OCI-M2 (cell line): ENCODE measurements around the gene CCDC167.

ENCODE experiments used
- DNase-seq: peaks from one replicate; lab custom pipeline; 2025; ENCODE audit not compliant: unreplicated experiment; lab: John Stamatoyannopoulos, UW

Gene CCDC167

GRCh38 chr6:37531026-37531425 is 31.3 kb upstream of the CCDC167 start:
- DNase-seq, result no peak

- no peak for DNase-seq
These were observed 30.6 kb upstream of the CCDC167 start for GRCh38 chr6:37530297-37530696.

GRCh38 chr6:37528541-37528940 is 28.8 kb upstream of the CCDC167 start:
- DNase-seq, result no peak

- peak; percentile 27 for DNase-seq
These were observed 26.0 kb upstream of the CCDC167 start for GRCh38 chr6:37525460-37526357.

- DNase-seq, result no peak
These were observed 25.3 kb upstream of the CCDC167 start for GRCh38 chr6:37524970-37525318.

- no peak for DNase-seq
These were observed 24.6 kb upstream of the CCDC167 start for GRCh38 chr6:37524025-37524969.

- DNase-seq, result no peak
These were observed 23.7 kb upstream of the CCDC167 start for GRCh38 chr6:37523412-37523811.

GRCh38 chr6:37522836-37523235 is 23.1 kb upstream of the CCDC167 start:
- no peak for DNase-seq

- no peak for DNase-seq
These were observed 22.0 kb upstream of the CCDC167 start for GRCh38 chr6:37521674-37522073.

GRCh38 chr6:37520926-37521325 is 21.2 kb upstream of the CCDC167 start:
- no peak for DNase-seq

GRCh38 chr6:37519461-37519860 is 19.8 kb upstream of the CCDC167 start:
- no peak for DNase-seq

- no peak for DNase-seq
These were observed 18.4 kb upstream of the CCDC167 start for GRCh38 chr6:37518116-37518515.

GRCh38 chr6:37517411-37517812 is 17.7 kb upstream of the CCDC167 start:
- no peak for DNase-seq

GRCh38 chr6:37516920-37517405 is 17.3 kb upstream of the CCDC167 start:
- no peak for DNase-seq

GRCh38 chr6:37516076-37516919 is 16.6 kb upstream of the CCDC167 start:
- DNase-seq, result no peak

- no peak for DNase-seq
These were observed 16.0 kb upstream of the CCDC167 start for GRCh38 chr6:37515712-37516075.

- DNase-seq, result no peak
These were observed 15.1 kb upstream of the CCDC167 start for GRCh38 chr6:37514837-37515236.

GRCh38 chr6:37514321-37514771 is 14.7 kb upstream of the CCDC167 start:
- no peak for DNase-seq

GRCh38 chr6:37513576-37513975 is 13.9 kb upstream of the CCDC167 start:
- DNase-seq, result no peak

GRCh38 chr6:37513155-37513554 is 13.5 kb upstream of the CCDC167 start:
- no peak for DNase-seq
